Activated naive CD4-positive, alpha-beta T cell treated with Interleukin-2 at 50 U/mL for 16 hours (primary cell): ENCODE measurements around the gene RALGPS2.

Source experiments
- DNase-seq: peaks from one replicate; pipeline ENCODE4 v3.0.0-alpha.2; 2020

The RALGPS2 gene

GRCh38 chr1:178870221-178870620 is 145.2 kb downstream of the RALGPS2 start:
- no peak for DNase-seq

DNA sequence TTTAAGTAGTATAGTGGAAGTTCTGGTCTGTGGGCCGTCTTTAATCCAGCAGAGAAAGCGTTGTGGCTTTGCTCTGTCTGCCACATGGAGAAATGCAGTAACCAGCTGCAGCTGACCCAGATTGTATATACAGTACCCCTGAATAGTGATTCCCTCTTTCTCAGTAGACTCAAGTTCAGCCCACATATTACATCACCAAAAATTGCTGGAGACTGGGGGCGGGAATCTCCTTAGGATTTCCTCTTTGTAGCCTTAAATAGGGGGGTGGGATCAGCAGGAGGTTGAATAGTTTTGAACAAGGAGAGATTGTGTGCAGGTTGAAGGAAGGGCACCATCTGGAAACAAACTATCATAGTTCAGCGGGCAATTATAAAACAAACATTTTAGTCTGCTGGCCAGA is 145.9 kb downstream of the RALGPS2 start, which contains the start of gene ANGPTL1:
ANGPTL1 (minus strand) TSS at position 134 of the 400 bp plus-strand sequence. CDS start 5,301 bp downstream, outside the sequence.
- DNase-seq: no peak

GRCh38 chr1:178871551-178872320 is 146.7 kb downstream of the RALGPS2 start:
- no peak for DNase-seq

DNA sequence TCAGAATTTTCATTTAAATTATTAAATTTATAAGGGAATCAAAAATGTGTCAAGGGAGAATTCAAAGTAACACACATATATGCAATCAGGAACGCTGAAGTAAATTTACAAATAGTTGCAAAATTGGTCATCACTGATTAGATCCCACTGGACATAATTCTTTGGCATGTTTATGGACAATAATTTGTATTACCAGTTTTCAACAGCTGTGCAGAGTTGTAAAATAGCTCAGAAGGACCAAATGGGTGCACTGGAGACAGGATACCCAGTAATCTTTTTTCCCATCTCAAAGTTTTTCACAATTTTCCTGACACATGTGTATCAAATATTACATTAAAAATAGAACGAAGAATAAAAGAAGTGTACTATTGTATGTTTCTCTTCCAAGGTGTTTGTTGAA is 149.9 kb downstream of the RALGPS2 start:
- no peak for DNase-seq

DNA sequence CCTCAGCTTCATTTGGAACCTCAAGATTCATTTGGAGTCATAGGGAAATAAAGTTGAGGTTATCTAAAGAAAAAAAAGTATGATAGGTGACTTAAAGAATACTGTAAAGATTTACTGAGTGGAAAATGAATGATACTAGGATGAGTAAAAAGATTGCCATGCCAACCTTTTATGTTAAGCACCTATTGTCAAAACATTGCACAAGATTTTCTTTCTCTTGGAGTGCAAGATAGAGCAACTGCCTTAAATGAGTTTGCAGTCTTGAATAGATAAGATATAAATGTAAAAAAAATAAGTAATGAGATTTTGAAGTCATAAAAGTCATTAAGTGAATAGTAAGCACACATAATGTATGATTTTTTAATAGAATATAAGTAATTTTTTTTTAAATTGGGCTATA is 150.9 kb downstream of the RALGPS2 start:
- DNase-seq: no peak

DNA sequence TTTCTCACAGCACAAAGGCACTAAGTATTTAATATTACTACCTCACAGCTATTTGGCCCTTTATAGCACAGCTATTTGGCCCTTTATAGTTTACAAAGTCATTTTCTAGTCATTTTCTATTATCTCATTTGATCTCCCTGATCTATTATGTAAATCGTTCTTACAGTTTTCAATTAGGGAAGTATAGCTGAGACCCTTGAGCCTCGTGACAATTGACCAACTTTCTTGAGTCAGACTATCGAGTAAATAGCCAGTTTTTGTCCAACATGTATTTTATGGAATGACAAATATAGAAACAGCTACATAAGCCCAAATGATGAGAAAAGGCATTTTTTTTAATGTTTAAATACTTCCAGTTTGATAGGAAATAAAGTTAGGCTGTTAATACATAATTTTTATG is 152.9 kb downstream of the RALGPS2 start:
- no peak for DNase-seq

DNA sequence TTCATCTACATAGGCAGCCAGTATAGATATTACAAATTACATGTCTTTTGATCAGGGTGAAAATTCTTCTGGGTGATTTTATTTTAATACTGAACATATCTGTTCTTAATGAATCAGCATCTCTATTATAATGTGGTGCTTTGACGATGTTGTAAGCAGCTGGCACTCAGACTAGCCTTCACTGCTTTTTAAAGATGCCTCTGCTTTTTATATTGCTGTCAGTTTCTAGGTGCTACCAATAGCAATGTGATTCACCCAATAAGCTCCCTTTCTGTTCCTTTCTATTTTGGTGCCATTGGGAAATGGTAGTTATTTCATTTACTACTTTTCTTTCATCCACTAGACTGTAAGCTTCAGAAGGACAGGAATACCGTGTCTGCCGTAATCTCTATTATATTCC is 156.9 kb downstream of the RALGPS2 start:
- DNase-seq: no peak

GRCh38 chr1:178885869-178886268 is 160.8 kb downstream of the RALGPS2 start:
- no peak for DNase-seq

DNA sequence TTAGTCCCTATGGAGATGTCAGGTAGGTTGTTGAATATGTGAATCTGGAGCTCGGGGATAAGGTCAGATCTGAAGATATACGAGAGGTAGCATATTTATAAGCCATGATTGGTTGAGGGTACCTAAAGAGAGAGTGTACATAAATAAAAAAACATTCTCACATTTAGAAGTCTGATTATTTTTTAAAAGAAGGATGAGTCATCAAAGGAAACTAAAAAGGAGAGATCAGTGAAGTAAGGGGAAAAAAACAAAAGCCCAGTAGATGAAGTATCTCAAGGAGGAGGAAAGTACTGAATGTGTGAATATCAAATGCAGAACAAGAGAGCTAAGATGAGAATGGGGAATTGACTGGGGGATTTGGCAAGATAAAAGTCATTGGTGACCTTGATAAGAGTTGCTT is 161.5 kb downstream of the RALGPS2 start:
- DNase-seq: no peak

- DNase-seq: no peak
Measured at GRCh38 chr1:178895928-178896327, 170.9 kb downstream of the RALGPS2 start.

DNA sequence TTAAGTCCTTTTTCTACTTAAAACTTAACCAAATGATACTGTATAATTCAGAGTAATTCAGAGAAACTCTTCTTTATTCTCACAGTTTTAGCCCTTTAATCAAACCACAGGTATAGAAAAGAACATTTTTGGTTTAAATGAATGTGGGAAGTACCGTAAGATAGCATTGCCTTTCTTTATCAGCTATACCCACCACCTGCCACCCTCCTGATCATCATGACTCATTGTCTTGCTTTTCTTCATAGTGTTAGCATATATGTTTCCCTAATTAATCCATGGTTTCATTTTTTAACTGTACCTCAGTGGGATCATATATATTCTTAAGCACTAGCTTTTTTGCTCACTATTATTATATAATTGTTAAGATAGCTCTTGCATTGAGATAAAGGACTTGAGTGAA is 173.4 kb downstream of the RALGPS2 start:
- DNase-seq: no peak

GRCh38 chr1:178899402-178899801 is 174.4 kb downstream of the RALGPS2 start:
- DNase-seq: no peak

DNA sequence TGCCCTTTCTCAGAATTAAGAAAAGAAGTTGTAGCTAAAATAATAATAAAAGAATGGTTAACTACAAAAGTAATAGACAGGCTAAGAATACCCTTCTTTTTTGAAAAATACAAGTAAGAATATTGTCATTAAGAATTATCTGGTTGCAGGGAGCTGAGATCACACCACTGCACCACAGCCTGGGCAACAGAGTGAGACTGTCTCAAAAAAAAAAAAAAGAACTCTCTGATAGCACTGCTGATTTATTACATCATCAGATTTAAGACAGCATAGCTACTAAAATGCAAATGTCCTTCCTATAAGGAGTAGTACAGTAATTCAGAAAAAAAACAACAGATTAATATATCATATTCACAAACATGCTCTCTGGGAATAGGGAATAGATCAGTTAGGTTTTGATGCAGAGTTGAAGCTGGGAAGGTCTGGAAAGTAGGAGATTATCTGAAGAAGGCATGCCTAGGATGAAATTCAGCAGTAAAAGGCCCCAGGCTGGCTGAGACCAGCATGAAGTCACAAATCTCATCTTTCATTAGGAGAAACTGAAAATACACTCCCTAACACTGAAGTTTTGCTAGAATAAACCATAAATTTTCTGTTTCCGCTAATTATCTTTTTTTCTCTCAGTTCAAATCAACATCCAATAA is 176.6 kb downstream of the RALGPS2 start:
- DNase-seq: no peak

DNA sequence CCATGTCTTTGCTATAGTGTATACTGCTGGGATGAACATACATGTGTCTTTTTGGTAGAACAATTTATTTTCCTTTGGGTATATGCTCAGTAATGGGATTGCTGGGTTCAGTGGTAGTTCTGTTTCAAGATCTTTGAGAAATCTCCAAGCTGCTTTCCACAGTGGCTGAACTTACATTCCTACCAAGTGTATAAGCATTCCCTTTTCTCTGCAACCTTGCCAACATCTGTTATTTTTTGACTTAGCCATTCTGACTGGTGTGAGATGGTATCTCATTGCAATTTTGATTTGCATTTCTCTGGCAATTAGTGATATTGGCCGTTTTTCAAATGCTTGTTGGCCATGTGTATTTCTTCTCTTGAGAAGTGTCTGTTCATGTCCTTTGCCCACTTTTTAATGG is 183.3 kb downstream of the RALGPS2 start:
- DNase-seq: no peak

DNA sequence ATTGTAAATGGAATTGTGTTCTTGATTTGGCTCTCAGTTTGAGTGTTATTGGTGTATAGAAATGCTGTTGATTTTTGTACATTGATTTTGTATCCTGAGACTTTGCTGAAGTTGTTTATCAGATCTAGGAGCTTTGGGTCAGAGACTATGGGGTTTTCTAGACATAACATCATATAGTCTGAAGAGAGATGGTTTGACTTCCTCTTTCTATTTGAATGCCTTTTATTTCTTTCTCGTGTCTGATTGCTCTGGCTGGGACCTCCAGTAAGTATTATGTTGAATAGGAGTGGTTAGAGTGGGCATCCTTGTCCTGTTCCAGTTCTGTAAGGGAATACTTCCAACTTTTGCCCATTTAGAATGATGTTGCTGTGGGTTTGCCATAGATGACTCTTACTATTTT is 185.0 kb downstream of the RALGPS2 start:
- no peak for DNase-seq

DNA sequence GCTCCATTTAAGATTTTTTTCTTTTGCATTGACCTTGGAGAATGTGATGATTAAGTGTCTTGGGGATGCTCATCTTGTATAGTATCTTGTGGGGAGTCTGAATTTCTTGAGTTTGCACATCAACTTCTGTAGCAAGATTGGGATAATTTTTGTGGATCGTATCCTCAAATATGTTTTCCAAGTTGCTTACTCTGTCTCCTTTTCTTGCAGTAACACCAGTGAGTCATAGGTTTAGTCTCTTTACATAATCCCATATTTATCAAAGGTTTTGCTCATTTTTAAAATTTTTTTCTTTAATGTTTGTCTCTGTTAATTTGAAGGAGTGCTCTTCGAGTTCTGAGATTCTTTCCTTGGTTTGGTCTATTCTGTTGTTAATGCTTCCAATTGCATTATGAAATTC is 187.6 kb downstream of the RALGPS2 start:
- DNase-seq: no peak

- no peak for DNase-seq
Measured at GRCh38 chr1:178916448-178917174, 191.6 kb downstream of the RALGPS2 start.

DNA sequence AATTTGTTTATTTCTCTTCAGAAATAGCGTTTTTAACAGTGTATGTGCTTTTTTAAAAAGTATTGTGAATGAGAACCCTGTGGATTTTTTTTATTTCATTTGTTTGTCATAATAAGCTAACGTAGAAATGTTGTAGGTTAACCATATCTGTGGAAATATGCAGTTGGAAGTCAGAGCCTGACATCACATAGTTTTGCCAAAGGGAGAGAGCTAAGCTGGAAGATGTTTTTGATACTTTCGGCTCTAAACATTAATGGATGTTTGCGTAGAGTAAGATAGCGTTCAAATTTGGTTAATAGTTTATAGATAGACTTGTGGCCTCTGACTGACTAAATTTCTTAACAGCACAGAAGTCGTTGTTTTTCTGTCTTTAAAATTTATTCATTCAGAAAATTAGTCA is 193.3 kb downstream of the RALGPS2 start:
- DNase-seq: no peak

- DNase-seq: no peak
Measured at GRCh38 chr1:178918955-178919354, 193.9 kb downstream of the RALGPS2 start.

GRCh38 chr1:178919581-178919980 is 194.5 kb downstream of the RALGPS2 start:
- DNase-seq: no peak

DNA sequence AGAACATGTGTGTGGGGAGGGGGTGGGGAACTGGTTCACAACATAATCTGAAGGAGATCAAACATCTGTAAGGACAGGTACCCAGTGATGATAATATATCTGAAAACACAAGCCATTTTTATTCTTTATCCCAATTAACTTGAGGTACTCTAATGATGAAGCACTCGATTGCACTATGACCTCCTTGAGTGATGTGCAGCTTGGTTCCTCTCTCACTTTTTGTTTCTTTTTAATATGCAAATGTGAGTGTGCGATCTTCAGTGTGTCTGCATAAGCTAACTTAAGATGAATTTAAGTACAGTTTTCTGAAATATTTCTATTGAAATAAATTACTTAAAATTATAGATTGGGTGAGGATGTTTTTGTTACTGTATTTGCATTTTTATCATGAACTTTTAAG is 196.5 kb downstream of the RALGPS2 start:
- DNase-seq: no peak

- DNase-seq: no peak
Measured at GRCh38 chr1:178923512-178923911, 198.5 kb downstream of the RALGPS2 start.

- no peak for DNase-seq
Measured at GRCh38 chr1:178926046-178926445, 201.0 kb downstream of the RALGPS2 start.

DNA sequence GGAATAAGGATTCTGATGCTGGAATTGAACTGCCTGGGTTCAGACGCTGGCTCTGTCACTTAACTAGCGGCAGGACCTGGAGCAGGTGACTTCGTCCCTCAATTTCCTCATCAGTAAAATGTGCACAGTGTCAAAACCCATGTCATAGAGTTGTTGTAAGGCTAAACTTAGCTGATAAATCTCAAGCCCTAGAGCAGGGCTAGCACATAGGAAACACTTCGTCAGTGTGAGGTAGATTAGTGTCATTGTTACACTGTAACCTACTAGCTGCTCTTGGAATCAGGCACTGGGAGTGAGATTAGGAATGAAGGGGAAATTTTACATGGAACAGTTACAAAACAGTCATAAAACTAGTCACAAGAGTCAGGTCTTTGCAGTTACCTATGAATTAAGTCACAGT is 202.0 kb downstream of the RALGPS2 start:
- DNase-seq: no peak
